ENCODE data around the gene KLHL29. TPM values are rescaled to one million over a fixed set of nuclear protein-coding genes. Genes with fewer than 3 reads are reported as not detected.

Gene KLHL29
- total and polyA plus RNA-seq, 10 of the 15 experiments (the other 5 are each of a cell fraction or from before 2014, with no cell fraction given): 1.4 to 19.5 (median 6.1) TPM

DNA sequence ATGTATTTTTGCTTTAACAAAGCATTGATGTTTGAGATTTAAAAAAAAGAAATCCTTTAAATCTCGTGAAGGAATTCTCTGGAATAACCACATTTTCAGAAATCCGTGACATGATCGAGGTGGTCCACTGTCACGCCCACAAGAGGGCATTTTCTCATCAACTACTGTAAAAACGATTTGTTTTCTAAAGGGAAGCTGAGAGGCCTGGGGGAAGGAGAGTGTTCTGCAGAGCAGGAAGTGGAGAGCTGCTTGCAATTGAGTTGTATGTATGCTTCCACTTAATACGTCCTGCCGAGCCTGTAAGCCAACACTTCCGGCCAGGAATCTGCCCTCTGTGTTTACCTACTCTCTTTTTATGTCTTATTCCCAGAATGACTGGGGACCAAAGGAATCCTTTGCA lies 19.4 kb downstream of the KLHL29 start (continued):
- TF ChIP-seq EED (IDR thresholded peaks at IDR 0.05; ENCODE audit: low read depth) (peak; percentile 44; the same call in 1 of the 2 replicates), DPF2 (IDR thresholded peaks at IDR 0.05) (no peak), MTA2 (IDR thresholded peaks at IDR 0.05; ENCODE audit: low read depth) (no peak), NFIC (IDR thresholded peaks at IDR 0.05; ENCODE audit: low read depth, low read length) (no peak), JUNB (IDR thresholded peaks at IDR 0.05) (no peak), RAD21 (IDR thresholded peaks at IDR 0.05; ENCODE audit: insufficient read depth, low read depth, low read length) (peak; percentile 67), NFYA (IDR thresholded peaks at IDR 0.05; ENCODE audit: borderline replicate concordance, low read depth, low read length) (no peak), GABPA (IDR thresholded peaks at IDR 0.05; ENCODE audit: low read depth) (peak; percentile 64), TCF12 (IDR thresholded peaks at IDR 0.05; ENCODE audit: low read depth, low read length) (no peak), SMC3 (IDR thresholded peaks at IDR 0.05; ENCODE audit: borderline replicate concordance, low read length) (peak; percentile 35; the same call in 1 of the 2 replicates), ZNF622 (IDR thresholded peaks at IDR 0.05) (no peak), YY1 (IDR thresholded peaks at IDR 0.05; ENCODE audit: low read depth, low read length) (no peak), ZNF207 (IDR thresholded peaks at IDR 0.05; ENCODE audit: borderline replicate concordance) (no peak), EZH2 (IDR thresholded peaks at IDR 0.05; ENCODE audit: borderline replicate concordance, control insufficient read depth, low read depth, low read length) (no peak), SUZ12 (IDR thresholded peaks at IDR 0.05; ENCODE audit: unreplicated experiment) (no peak), IKZF1 (conservative IDR thresholded peaks at IDR 0.05) (no peak), TCF7 (IDR thresholded peaks at IDR 0.05; ENCODE audit: borderline replicate concordance) (no peak), SUPT20H (IDR thresholded peaks at IDR 0.05; ENCODE audit: borderline replicate concordance, control insufficient read depth, low read depth, low read length) (no peak), POLR2AphosphoS5 (IDR thresholded peaks at IDR 0.05; ENCODE audit: low read length) (no peak), SPI1 (IDR thresholded peaks at IDR 0.05; ENCODE audit: borderline replicate concordance, insufficient read depth, low read depth, low read length) (peak; percentile 14; the same call in 1 of the 2 replicates), SIN3A (IDR thresholded peaks at IDR 0.05; ENCODE audit: low read depth, low read length) (no peak)
- TF ChIP-seq, protein P1, sequence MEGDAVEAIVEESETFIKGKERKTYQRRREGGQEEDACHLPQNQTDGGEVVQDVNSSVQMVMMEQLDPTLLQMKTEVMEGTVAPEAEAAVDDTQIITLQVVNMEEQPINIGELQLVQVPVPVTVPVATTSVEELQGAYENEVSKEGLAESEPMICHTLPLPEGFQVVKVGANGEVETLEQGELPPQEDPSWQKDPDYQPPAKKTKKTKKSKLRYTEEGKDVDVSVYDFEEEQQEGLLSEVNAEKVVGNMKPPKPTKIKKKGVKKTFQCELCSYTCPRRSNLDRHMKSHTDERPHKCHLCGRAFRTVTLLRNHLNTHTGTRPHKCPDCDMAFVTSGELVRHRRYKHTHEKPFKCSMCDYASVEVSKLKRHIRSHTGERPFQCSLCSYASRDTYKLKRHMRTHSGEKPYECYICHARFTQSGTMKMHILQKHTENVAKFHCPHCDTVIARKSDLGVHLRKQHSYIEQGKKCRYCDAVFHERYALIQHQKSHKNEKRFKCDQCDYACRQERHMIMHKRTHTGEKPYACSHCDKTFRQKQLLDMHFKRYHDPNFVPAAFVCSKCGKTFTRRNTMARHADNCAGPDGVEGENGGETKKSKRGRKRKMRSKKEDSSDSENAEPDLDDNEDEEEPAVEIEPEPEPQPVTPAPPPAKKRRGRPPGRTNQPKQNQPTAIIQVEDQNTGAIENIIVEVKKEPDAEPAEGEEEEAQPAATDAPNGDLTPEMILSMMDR (IDR thresholded peaks at IDR 0.05 in 2 of 3, conservative IDR thresholded peaks at IDR 0.05 in 1 of 3; ENCODE audit: control insufficient read depth in 2 of 3, extremely low read depth in 1 of 3, insufficient read depth in 1 of 3, low read depth in 3 of 3, low read length in 3 of 3): peak; percentile 14 to 42 (median 40); a peak in 4 of 6 replicates
- TF ChIP-seq, protein P2, sequence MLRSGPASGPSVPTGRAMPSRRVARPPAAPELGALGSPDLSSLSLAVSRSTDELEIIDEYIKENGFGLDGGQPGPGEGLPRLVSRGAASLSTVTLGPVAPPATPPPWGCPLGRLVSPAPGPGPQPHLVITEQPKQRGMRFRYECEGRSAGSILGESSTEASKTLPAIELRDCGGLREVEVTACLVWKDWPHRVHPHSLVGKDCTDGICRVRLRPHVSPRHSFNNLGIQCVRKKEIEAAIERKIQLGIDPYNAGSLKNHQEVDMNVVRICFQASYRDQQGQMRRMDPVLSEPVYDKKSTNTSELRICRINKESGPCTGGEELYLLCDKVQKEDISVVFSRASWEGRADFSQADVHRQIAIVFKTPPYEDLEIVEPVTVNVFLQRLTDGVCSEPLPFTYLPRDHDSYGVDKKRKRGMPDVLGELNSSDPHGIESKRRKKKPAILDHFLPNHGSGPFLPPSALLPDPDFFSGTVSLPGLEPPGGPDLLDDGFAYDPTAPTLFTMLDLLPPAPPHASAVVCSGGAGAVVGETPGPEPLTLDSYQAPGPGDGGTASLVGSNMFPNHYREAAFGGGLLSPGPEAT (IDR thresholded peaks at IDR 0.05; ENCODE audit: low read depth): no peak
- TF ChIP-seq, protein P3, sequence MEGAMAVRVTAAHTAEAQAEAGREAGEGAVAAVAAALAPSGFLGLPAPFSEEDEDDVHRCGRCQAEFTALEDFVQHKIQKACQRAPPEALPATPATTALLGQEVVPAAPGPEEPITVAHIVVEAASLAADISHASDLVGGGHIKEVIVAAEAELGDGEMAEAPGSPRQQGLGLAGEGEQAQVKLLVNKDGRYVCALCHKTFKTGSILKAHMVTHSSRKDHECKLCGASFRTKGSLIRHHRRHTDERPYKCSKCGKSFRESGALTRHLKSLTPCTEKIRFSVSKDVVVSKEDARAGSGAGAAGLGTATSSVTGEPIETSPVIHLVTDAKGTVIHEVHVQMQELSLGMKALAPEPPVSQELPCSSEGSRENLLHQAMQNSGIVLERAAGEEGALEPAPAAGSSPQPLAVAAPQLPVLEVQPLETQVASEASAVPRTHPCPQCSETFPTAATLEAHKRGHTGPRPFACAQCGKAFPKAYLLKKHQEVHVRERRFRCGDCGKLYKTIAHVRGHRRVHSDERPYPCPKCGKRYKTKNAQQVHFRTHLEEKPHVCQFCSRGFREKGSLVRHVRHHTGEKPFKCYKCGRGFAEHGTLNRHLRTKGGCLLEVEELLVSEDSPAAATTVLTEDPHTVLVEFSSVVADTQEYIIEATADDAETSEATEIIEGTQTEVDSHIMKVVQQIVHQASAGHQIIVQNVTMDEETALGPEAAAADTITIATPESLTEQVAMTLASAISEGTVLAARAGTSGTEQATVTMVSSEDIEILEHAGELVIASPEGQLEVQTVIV (IDR thresholded peaks at IDR 0.05; ENCODE audit: borderline replicate concordance, partially characterized antibody): no peak
- TF ChIP-seq, protein P4, sequence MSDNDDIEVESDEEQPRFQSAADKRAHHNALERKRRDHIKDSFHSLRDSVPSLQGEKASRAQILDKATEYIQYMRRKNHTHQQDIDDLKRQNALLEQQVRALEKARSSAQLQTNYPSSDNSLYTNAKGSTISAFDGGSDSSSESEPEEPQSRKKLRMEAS (IDR thresholded peaks at IDR 0.05; ENCODE audit: low read depth, low read length): no peak
